ENCODE data around the gene PPP1R8. TPM values are rescaled to one million over a fixed set of nuclear protein-coding genes. Genes with fewer than 3 reads are reported as not detected.

PPP1R8 gene
- total and polyA plus RNA-seq, 10 of the 15 experiments (the other 5 are each of a cell fraction or from before 2014, with no cell fraction given), result 10.2 to 77.0 (median 53.0) TPM

DNA sequence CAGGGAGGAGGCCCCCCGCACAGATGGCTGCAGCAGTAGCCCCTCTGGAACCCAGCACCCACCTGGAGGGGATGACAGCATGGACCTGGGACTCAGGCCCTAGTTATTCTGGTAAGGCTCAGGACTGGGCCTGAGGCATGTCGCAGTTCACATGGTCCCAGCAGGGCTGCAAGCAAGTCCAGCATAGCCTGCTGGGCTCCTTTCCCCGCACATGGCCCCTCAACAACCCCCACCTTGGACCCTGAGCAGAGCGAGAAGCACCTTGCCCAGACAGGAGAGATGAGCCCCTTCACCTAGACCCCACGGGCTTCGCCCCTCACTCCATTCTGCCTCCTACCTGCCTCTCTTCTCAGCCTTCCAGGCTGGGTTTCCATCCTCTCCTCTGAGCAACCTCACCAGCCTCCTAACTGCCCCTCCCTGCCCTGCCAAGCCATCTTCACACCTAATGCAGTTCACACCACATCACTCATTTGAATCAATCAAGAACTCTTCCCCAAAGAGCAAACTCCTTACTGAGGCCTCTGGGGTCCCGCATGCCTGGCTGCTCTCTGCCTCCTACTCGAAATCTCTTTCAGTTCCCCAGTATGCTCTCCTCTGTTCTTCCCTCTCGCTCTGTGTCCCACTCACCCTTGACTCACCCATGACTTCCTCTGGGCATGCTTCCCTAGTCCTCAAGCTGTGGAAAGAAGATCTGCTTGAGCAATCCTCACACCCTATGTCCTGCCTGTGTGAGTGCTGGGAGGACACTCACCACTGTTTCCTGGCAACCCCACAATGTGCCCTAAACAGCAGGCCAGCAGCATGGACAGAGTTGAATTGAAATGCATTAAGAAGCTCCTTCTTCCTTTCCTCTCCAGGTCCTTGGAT lies 32.3 kb downstream of the PPP1R8 start (continued):
- TF ChIP-seq POU2F2 (IDR thresholded peaks at IDR 0.05; ENCODE audit: borderline replicate concordance, low read depth, low read length) (0 out of 3 replicates have a peak, but pooled peaks have one; percentile 40), PAX5 (IDR thresholded peaks at IDR 0.05; ENCODE audit: borderline replicate concordance, low read depth, low read length) (peak; percentile 85), EP300 (IDR thresholded peaks at IDR 0.05; ENCODE audit: borderline replicate concordance in 1 of 2, control insufficient read depth in 1 of 2, low read depth in 2 of 2, low read length in 2 of 2) (0 out of 4 replicates have a peak, but pooled peaks have one; percentile 1 to 10), BMI1 (IDR thresholded peaks at IDR 0.05; ENCODE audit: borderline replicate concordance) (0 out of 2 replicates have a peak, but pooled peaks have one; percentile 17), BACH1 (IDR thresholded peaks at IDR 0.05; ENCODE audit: borderline replicate concordance) (peak; percentile 98), RB1 (IDR thresholded peaks at IDR 0.05; ENCODE audit: borderline replicate concordance) (no peak; the same call in 1 of the 2 replicates), RAD21 (IDR thresholded peaks at IDR 0.05; ENCODE audit: insufficient read depth, low read depth, low read length) (no peak), RCOR1 (conservative IDR thresholded peaks at IDR 0.05; ENCODE audit: low read depth, low read length) (no peak), ZNF24 (IDR thresholded peaks at IDR 0.05) (no peak), KDM1A (IDR thresholded peaks at IDR 0.05; ENCODE audit: borderline replicate concordance) (no peak), WRNIP1 (IDR thresholded peaks at IDR 0.05; ENCODE audit: borderline replicate concordance, low read depth, low read length) (no peak), CHD4 (IDR thresholded peaks at IDR 0.05) (no peak), RUNX3 (IDR thresholded peaks at IDR 0.05; ENCODE audit: low read length) (peak; percentile 43), MTA2 (IDR thresholded peaks at IDR 0.05; ENCODE audit: low read depth) (peak; percentile 81), TCF7 (IDR thresholded peaks at IDR 0.05; ENCODE audit: borderline replicate concordance) (no peak), GATAD2B (conservative IDR thresholded peaks at IDR 0.05; ENCODE audit: low read depth) (no peak; the same call in 1 of the 2 replicates), IRF4 (IDR thresholded peaks at IDR 0.05; ENCODE audit: low read depth, low read length) (peak; percentile 58; the same call in 1 of the 2 replicates), SPI1 (IDR thresholded peaks at IDR 0.05; ENCODE audit: borderline replicate concordance, insufficient read depth, low read depth, low read length) (peak; percentile 90), JUND (IDR thresholded peaks at IDR 0.05; ENCODE audit: low read depth, low read length) (no peak)
- TF ChIP-seq, protein P1, sequence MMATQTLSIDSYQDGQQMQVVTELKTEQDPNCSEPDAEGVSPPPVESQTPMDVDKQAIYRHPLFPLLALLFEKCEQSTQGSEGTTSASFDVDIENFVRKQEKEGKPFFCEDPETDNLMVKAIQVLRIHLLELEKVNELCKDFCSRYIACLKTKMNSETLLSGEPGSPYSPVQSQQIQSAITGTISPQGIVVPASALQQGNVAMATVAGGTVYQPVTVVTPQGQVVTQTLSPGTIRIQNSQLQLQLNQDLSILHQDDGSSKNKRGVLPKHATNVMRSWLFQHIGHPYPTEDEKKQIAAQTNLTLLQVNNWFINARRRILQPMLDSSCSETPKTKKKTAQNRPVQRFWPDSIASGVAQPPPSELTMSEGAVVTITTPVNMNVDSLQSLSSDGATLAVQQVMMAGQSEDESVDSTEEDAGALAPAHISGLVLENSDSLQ (IDR thresholded peaks at IDR 0.05), result peak; percentile 62
- TF ChIP-seq, protein P2, sequence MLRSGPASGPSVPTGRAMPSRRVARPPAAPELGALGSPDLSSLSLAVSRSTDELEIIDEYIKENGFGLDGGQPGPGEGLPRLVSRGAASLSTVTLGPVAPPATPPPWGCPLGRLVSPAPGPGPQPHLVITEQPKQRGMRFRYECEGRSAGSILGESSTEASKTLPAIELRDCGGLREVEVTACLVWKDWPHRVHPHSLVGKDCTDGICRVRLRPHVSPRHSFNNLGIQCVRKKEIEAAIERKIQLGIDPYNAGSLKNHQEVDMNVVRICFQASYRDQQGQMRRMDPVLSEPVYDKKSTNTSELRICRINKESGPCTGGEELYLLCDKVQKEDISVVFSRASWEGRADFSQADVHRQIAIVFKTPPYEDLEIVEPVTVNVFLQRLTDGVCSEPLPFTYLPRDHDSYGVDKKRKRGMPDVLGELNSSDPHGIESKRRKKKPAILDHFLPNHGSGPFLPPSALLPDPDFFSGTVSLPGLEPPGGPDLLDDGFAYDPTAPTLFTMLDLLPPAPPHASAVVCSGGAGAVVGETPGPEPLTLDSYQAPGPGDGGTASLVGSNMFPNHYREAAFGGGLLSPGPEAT (IDR thresholded peaks at IDR 0.05; ENCODE audit: low read depth), result peak; percentile 99
- TF ChIP-seq, protein P3, sequence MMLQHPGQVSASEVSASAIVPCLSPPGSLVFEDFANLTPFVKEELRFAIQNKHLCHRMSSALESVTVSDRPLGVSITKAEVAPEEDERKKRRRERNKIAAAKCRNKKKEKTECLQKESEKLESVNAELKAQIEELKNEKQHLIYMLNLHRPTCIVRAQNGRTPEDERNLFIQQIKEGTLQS (IDR thresholded peaks at IDR 0.05; ENCODE audit: borderline replicate concordance, extremely low read depth, low read depth, low read length), result no peak
- TF ChIP-seq, protein P4, sequence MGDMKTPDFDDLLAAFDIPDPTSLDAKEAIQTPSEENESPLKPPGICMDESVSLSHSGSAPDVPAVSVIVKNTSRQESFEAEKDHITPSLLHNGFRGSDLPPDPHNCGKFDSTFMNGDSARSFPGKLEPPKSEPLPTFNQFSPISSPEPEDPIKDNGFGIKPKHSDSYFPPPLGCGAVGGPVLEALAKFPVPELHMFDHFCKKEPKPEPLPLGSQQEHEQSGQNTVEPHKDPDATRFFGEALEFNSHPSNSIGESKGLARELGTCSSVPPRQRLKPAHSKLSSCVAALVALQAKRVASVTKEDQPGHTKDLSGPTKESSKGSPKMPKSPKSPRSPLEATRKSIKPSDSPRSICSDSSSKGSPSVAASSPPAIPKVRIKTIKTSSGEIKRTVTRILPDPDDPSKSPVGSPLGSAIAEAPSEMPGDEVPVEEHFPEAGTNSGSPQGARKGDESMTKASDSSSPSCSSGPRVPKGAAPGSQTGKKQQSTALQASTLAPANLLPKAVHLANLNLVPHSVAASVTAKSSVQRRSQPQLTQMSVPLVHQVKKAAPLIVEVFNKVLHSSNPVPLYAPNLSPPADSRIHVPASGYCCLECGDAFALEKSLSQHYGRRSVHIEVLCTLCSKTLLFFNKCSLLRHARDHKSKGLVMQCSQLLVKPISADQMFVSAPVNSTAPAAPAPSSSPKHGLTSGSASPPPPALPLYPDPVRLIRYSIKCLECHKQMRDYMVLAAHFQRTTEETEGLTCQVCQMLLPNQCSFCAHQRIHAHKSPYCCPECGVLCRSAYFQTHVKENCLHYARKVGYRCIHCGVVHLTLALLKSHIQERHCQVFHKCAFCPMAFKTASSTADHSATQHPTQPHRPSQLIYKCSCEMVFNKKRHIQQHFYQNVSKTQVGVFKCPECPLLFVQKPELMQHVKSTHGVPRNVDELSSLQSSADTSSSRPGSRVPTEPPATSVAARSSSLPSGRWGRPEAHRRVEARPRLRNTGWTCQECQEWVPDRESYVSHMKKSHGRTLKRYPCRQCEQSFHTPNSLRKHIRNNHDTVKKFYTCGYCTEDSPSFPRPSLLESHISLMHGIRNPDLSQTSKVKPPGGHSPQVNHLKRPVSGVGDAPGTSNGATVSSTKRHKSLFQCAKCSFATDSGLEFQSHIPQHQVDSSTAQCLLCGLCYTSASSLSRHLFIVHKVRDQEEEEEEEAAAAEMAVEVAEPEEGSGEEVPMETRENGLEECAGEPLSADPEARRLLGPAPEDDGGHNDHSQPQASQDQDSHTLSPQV (IDR thresholded peaks at IDR 0.05), result no peak
